Activated CD8-positive, alpha-beta memory T cell treated with anti-CD3 and anti-CD28 coated beads, Interleukin-2, amount 10 ng/mL, durations not matched to agents 7 days and 5 days (primary cell): ENCODE results near the gene SIPA1L3. TPM values are rescaled to one million over a fixed set of nuclear protein-coding genes. Genes with fewer than 3 reads are reported as not detected.
A peak's percentile ranks its signal among the peaks of the same experiment; 100 is the strongest.

ENCODE experiments used
- ATAC-seq: fragments of 150-1000 bp; cut with Tn5 transposase; one replicate; pipeline ENCODE4 v1.10.0; 2021; ENCODE audit warnings: moderate library complexity
- CTCF ChIA-PET: fragments of 350-600 bp; sonication (Branson Sonifier 250); formaldehyde crosslinking; loops from one replicate; lab custom pipeline; 2021; ENCODE audit warnings: antibody characterized with exemption; lab: Charles Lee
- DNase-seq: peaks from one replicate; pipeline ENCODE4 v3.0.0-alpha.2; 2020
- H3K27ac Mint-ChIP-seq: one replicate; pipeline ENCODE4 v1.8.0; 2021; ENCODE audit warnings: mild to moderate bottlenecking, mixed read lengths
- H3K27me3 Mint-ChIP-seq: one replicate; pipeline ENCODE4 v1.8.0; 2021; ENCODE audit warnings: mixed read lengths
- H3K36me3 Mint-ChIP-seq: one replicate; pipeline ENCODE4 v1.8.0; 2021; ENCODE audit warnings: mild to moderate bottlenecking, mixed read lengths
- H3K4me1 Mint-ChIP-seq: one replicate; pipeline ENCODE4 v1.8.0; 2021; ENCODE audit warnings: mixed read lengths
- H3K4me3 Mint-ChIP-seq: one replicate; pipeline ENCODE4 v1.8.0; 2021; ENCODE audit warnings: mild to moderate bottlenecking, moderate library complexity, mixed read lengths
- H3K9me3 Mint-ChIP-seq: one replicate; pipeline ENCODE4 v1.8.0; 2022; ENCODE audit warnings: low read depth, mixed read lengths
- total RNA-seq, 2 experiments: library from RNA; stranded (reverse); gene quantifications; one replicate each; pipeline ENCODE4 v1.2.3, GENCODE V29; 2021

Gene SIPA1L3
- total RNA-seq, 2 experiments from 2014 or later, result 16.6 to 21.6 TPM

DNA sequence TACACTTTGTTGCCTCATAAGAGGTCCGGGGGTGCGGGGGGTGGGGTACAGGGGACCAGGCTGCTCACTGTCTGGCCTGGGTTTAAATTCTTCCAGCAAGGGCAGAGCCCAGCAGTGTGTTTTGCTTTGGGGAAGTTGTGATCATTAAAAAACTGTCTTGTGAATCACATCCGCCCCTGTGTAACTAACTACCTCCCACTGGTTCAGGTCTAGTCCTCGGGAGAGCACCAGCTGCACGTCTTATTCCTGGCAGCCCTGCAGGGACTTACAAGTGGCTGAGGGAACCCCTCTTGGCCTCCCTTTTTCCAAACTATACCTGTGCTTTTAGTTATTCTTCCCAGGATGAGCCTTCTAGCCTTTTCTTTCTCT is 127.5 kb downstream of the SIPA1L3 start:
- ATAC-seq (no peak), DNase-seq (no peak)
- Mint-ChIP-seq H3K4me1 (no peaks in the 10 kb centered on the region), H3K27me3 (no peaks in the 10 kb centered on the region), H3K4me3 (no peak overlapping the region), H3K27ac (no peak overlapping the region), H3K36me3 (peaks cover 1% of the 10 kb centered on the region), H3K9me3 (no peaks in the 10 kb centered on the region)
- CTCF ChIA-PET, result no interaction called here

DNA sequence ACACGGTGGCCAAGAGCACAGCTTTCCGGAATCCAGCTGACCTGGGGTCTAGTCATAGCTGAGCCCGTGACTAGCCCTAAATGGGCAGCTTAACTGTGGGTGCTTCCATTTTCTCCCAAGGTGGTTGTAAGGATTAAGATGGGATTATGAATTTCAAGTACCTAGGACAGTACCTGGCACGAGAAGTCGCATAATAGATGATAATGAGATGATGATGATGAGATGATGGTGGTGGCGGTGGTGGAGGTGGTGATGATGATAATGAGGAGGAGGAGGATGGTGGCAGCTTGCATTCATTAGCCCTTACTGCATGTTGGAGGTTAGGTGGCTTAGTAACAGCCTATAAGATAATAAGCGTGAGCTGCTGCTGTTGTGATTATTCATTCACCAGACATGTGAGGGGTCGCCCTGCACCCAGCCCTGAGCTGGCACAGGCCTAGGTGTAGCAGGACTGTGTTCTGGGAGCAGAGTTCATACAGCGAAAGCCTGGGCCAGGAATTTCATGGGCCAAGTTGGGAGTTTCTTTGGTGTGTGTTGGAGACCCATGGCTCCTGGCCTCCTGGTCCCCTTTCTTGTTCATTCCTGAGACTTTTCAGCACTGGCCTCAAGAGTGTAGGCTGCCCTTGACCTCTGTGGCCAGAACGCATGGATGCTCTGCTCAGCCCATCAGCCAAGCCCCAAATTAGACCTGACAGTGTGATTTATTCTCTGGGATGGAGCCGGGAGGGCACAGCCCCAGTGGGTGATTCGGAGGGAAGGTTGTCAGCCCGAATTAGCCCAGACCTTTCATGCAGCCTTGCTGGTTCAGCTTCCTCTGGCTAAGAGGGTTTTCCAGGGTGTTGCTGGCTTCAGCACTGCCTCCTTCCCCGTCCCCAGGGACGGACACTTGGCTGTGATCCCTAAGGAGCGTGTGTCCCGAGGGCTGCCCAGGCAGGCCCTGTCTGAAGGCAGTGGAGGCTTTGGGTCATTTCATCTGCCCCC is 128.8 kb downstream of the SIPA1L3 start:
- DNase-seq, result no peak
- Mint-ChIP-seq H3K9me3 (no peaks in the 10 kb centered on the region), H3K4me3 (no peak overlapping the region), H3K4me1 (no peaks in the 10 kb centered on the region), H3K27ac (no peak overlapping the region), H3K36me3 (peaks cover 1% of the 10 kb centered on the region), H3K27me3 (no peaks in the 10 kb centered on the region)
- ATAC-seq, result no peak
- CTCF ChIA-PET, result no interaction called here

DNA sequence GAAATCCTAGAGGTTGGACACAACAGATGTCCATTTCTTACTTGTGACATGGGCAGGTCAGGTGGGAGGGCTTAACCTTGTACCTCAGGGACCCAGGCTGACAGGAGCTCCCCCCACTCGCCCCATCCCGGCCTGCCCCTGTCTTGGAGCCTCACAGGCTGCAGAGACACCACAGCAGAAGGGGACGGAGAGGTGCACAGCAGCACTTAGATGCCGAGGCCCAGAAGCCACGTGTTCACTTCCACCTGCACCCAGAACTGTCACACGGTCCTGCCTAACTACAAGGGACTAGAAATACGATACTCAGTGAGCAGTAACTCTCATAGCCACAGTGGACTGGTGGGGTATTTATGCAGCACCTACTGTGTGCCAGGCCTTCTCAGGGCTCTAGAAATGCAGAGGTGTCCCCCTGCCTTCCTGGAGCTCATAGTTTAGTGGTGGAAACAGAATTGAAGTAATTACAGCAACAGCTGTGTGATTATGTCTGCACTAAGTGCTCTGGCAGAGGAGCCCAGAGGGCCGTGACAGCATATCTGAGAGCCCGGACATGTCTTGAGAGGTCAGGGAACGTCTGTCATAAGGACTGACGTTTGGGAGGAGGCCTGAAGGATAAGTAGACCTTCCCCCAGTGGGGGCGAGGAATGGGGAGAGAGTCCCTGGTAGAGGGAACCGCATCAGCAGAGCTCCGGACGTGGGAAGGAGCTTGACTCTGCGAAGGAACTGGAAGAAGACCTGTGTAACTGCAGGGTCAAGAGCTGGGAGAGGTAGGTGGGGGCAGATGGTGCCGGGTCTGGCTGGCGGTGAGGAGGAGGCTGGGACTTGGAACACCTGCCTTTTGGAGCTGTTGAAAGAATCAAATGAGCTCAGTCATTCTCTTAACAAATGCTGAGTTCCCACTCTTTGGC is 130.0 kb downstream of the SIPA1L3 start:
- ATAC-seq, result no peak
- CTCF ChIA-PET, result interaction anchor here (1.0 kb wide), 1 partner anchor 11 kb away, joined by 3 read pairs; no protein-coding TSS in a partner anchor
- no peaks in the 10 kb centered on the region for H3K36me3 Mint-ChIP-seq
- no peak overlapping the region for H3K27ac Mint-ChIP-seq
- no peaks in the 10 kb centered on the region for H3K4me1 Mint-ChIP-seq
- peaks cover 2% of the 10 kb centered on the region for H3K9me3 Mint-ChIP-seq
- no peaks in the 10 kb centered on the region for H3K27me3 Mint-ChIP-seq
- no peak for DNase-seq
- no peak overlapping the region for H3K4me3 Mint-ChIP-seq

DNA sequence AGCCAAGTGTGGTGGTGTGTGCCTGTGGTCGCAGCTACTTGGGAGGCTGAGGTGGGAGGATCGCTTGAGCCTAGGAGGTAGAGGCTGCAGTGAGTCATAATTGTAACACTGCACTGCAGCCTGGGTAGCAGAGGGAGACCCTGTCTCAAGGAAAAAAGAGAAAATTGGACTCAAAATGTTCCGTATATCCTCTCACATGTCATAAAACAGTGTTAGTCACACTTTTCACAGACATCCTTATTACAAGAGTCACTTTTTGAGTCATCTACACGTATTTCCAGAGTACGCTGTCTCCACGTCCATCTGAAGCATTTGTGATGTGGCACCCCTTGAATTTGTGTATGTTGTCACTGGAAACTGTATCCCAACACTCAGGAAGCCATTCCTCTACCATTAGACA is 133.0 kb downstream of the SIPA1L3 start:
- no peak for ATAC-seq
- CTCF ChIA-PET, result interaction anchor here (0.7 kb wide), 1 partner anchor 40 kb away, joined by 3 read pairs; no protein-coding TSS in a partner anchor
- Mint-ChIP-seq H3K36me3 (no peaks in the 10 kb centered on the region), H3K4me1 (no peaks in the 10 kb centered on the region), H3K9me3 (peaks cover 4% of the 10 kb centered on the region), H3K4me3 (no peak overlapping the region), H3K27me3 (no peaks in the 10 kb centered on the region), H3K27ac (no peak overlapping the region)
- DNase-seq, result no peak

DNA sequence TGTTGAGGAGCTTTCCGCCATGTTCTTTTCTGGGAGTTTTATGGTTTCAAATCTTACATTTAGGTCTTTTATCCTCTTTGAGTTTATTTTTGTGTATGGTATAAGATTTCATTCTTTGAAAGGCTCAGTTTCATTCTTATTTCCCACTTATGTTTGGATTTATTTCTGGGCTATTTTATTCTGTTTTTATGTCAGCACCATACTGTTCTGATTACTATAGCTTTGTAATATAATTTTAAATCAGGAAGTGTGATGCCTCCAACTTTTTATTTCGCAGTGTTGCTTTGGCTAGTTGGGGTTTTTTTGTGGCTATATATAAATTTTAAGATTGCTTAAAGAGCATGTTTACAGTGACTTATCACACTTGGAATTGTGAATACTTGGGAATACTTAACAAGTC is 135.1 kb downstream of the SIPA1L3 start:
- CTCF ChIA-PET, result interaction anchor here (0.7 kb wide), 1 partner anchor 18 kb away, joined by 3 read pairs; no protein-coding TSS in a partner anchor
- ATAC-seq (no peak), DNase-seq (no peak)
- peaks cover 4% of the 10 kb centered on the region for H3K9me3 Mint-ChIP-seq
- no peaks in the 10 kb centered on the region for H3K36me3 Mint-ChIP-seq
- no peaks in the 10 kb centered on the region for H3K27me3 Mint-ChIP-seq
- H3K4me3 Mint-ChIP-seq, result no peak overlapping the region
- no peak overlapping the region for H3K27ac Mint-ChIP-seq
- peaks cover 2% of the 10 kb centered on the region for H3K4me1 Mint-ChIP-seq

DNA sequence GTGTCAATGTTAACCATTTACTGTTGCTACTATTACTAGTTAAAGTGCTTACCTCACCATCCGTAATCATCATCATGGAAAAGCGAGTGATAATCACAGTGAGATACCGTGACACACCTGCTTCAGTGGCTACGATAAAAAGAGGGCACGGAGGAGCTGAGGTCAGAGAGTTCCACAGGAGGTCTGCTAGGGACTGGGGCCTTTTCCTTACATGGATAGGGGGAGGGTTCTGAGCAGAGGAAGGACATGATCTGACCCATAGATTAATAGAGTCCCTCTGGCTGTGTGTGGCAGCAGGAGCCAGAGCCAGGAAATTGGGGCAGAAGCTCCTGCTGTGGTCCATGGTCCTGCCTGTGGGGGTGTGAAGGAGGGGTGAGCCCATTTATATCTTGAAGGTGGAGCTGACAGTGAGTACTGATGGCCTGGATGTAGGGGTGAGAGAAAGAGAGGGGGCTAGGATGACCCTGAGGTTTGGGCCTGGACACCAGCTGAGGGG is 136.7 kb downstream of the SIPA1L3 start:
- Mint-ChIP-seq H3K4me3 (no peak overlapping the region), H3K9me3 (peaks cover 4% of the 10 kb centered on the region), H3K36me3 (no peaks in the 10 kb centered on the region), H3K27ac (no peak overlapping the region), H3K4me1 (peaks cover 18% of the 10 kb centered on the region), H3K27me3 (no peaks in the 10 kb centered on the region)
- ATAC-seq (no peak), DNase-seq (no peak)
- CTCF ChIA-PET, result interaction anchor here (1.2 kb wide), 1 partner anchor 141 kb away, joined by 3 read pairs; no protein-coding TSS in a partner anchor

DNA sequence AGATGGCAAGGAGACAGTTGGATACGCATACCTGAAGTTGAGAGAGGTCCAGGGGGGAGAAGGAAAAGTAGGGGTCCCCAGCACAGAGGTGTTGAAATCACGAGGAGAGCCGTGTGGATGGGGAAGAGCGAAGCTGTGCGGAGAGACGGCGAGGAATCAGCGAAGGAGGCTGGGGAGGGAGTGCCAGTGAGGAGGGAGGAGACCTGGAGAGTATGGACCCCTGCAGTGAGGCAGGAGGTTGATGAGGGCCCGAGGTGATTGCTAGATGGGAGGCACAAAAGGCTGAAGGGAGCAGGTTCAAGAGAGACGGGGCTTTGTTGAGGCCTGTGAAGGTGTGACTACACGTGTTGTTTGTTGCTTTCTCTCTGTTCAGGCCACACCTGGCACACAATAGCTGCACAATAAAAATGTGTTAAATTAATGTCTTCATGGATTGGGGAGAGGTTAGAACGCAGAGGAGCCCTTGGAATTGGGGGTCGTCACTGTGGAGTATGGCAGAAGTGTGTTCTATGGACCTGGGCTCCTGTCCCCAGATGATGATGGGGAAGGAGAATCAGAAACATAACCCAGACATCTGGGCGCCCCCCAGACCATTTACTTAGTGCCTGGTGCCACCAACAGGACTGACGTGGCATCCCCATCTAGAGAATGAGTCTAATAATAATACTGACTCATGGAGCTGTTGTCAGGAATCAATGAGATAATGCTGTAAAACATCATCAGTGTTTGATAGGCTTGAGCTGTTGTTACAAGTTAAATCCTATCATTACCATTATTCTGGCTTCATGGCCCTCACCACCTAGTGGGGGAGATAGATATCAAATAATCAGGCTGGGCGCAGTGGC is 137.5 kb downstream of the SIPA1L3 start:
- CTCF ChIA-PET, result interaction anchor here (1.0 to 1.6 kb wide), 3 partner anchors 139 to 142 kb away, joined by 3 to 4 read pairs (median 3); no protein-coding TSS in a partner anchor
- Mint-ChIP-seq H3K4me3 (no peak overlapping the region), H3K27ac (no peak overlapping the region), H3K36me3 (no peaks in the 10 kb centered on the region), H3K4me1 (peaks cover 24% of the 10 kb centered on the region), H3K9me3 (peaks cover 4% of the 10 kb centered on the region), H3K27me3 (no peaks in the 10 kb centered on the region)
- DNase-seq (no peak), ATAC-seq (no peak)

DNA sequence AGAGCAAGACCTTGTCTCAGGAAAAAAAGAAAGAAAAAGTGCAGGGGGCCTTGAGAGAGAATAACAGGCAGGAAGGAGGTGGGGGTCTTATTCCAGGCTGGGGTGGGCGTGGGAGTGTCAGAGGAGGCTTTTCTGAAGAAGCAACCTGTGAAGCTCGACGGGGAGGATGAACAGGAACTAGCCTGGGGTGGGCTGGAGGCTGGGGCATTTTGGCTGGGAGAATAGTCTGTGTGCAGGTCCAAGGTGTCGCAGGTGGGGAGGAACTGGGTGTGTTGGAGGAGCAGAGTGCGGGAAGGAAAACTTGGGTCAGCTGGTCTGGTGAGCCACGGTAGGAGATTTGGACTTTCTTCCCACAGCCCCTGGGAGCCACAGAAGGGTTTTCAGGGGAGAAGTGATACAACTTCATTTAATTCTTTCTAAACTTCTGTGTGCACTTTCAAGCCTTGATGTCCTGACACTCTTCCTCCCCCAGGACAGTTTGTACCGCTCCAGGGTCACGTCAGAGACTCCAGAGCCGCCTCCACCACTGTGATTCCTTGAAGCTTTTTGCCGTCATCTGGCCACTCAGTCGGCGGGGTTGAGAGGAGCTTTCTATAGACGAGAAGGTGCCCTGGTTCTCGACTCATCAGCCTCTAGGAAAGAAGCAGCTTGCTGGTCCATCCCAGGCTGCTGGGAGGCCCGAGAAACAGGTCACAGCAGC is 138.7 kb downstream of the SIPA1L3 start:
- CTCF ChIA-PET, result interaction anchor here (1.0 to 1.6 kb wide), 2 partner anchors 140 to 143 kb away, joined by 3 to 4 read pairs; no protein-coding TSS in a partner anchor
- H3K27me3 Mint-ChIP-seq, result no peaks in the 10 kb centered on the region
- ATAC-seq (no peak), DNase-seq (no peak)
- H3K27ac Mint-ChIP-seq, result no peak overlapping the region
- H3K4me1 Mint-ChIP-seq, result peaks cover 28% of the 10 kb centered on the region
- no peak overlapping the region for H3K4me3 Mint-ChIP-seq
- H3K9me3 Mint-ChIP-seq, result peaks cover 4% of the 10 kb centered on the region
- no peaks in the 10 kb centered on the region for H3K36me3 Mint-ChIP-seq

DNA sequence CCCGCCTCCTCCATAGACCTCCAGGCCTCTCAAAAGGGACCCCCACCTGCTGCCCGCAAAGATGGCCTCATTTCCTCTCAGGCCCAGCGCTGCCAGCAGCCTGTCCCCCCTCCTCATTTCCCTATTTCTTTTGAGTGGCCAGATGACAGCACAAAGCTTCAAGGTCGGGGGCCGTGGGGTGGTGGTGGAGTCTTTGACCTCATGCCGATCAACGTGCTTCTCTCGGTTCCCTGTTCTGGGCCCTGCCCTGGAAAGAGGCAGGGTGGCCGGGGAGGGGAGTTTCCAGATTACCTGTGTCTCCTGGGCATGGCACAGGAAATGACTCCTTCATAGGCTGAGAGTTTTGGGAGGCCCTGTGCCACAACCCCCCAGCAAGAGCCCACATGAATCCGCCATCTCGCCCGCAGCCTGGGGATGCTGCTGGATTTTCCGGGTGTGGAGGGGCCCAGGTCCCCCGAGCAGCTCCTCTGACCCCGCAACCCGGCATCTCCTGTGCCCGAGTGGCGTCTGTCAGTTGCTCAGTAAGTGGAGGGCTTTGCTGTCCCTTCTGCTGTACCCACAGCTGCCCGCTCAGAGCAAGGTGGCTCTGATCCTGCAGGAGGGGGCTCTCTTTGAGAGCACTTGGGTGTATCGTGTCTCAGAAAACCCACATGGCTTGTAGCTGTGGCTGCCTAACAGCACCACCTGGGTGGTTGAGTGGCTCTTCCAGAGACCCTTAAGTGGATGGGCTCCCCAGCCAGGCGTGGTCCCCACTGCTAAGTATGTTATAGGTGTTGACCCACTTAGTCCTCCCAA is 139.4 kb downstream of the SIPA1L3 start:
- CTCF ChIA-PET, result no interaction called here
- H3K9me3 Mint-ChIP-seq, result peaks cover 4% of the 10 kb centered on the region
- DNase-seq, result no peak
- H3K4me1 Mint-ChIP-seq, result peaks cover 28% of the 10 kb centered on the region
- H3K4me3 Mint-ChIP-seq, result no peak overlapping the region
- no peaks in the 10 kb centered on the region for H3K36me3 Mint-ChIP-seq
- H3K27me3 Mint-ChIP-seq, result no peaks in the 10 kb centered on the region
- no peak for ATAC-seq
- H3K27ac Mint-ChIP-seq, result no peak overlapping the region

DNA sequence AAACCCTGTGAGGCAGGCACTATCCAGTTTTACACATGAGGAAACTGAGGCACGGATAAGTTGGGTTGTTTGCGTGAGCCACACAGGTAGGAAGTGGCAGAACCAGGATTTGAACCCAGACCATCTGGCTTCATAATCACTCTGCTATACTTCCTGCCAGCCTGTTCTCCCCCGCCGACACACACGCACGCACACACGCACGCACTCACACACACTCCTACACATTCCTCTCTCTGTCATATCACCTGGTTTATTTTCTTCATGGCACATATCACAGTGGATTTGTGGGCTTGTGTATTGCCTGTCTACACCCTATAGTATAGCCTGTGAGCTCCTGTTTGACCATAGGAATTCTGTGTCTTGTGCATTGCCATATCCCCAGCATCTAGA is 140.0 kb downstream of the SIPA1L3 start:
- H3K9me3 Mint-ChIP-seq, result peaks cover 1% of the 10 kb centered on the region
- H3K36me3 Mint-ChIP-seq, result no peaks in the 10 kb centered on the region
- H3K4me3 Mint-ChIP-seq, result no peak overlapping the region
- no peaks in the 10 kb centered on the region for H3K27me3 Mint-ChIP-seq
- CTCF ChIA-PET, result interaction anchor here (1.3 kb wide), 1 partner anchor 10 kb away, joined by 3 read pairs; no protein-coding TSS in a partner anchor
- peaks cover 28% of the 10 kb centered on the region for H3K4me1 Mint-ChIP-seq
- DNase-seq (no peak), ATAC-seq (no peak)
- H3K27ac Mint-ChIP-seq, result no peak overlapping the region

DNA sequence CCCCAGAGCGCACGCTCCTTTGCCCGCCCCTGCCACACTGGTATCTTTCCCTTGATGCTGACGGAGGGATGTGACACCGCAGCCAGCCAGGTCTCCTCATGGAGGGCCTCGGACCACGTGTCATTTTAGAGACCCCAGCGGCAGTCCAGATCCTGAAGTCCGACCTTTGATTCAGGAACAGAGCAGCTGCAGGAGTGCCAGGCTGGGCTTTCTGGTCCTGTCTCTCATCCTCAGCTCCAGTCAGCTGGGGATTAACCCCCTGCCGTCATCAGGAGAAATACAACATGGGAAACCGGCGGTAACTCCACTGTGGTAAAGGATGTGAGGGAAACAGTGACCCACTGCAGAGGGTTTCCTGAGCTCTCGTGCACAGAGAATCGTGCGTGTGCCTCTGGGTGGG is 140.6 kb downstream of the SIPA1L3 start:
- Mint-ChIP-seq H3K9me3 (no peaks in the 10 kb centered on the region), H3K4me1 (peaks cover 28% of the 10 kb centered on the region), H3K36me3 (no peaks in the 10 kb centered on the region), H3K4me3 (no peak overlapping the region), H3K27ac (peak overlapping the region; percentile 95), H3K27me3 (no peaks in the 10 kb centered on the region)
- CTCF ChIA-PET, result interaction anchor here (1.3 to 2.6 kb wide), 2 partner anchors 10 to 145 kb away, joined by 3 to 18 read pairs; no protein-coding TSS in a partner anchor
- no peak for DNase-seq
- ATAC-seq, result no peak
